Spleen (tissue), 7 donors: ENCODE data around the gene ETV3.

Experiments
- POLR2AphosphoS5 ChIP-seq, 3 donors: sonication (generic); formaldehyde crosslinking; IDR thresholded peaks; one replicate each; pipeline ENCODE4 v1.5.1; 2017; ENCODE audit warnings: antibody characterized with exemption in 3 of 3
- TF ChIP-seq, protein P1 (sequence below), 11 experiments: fragments of 200-600 bp in 7 of 11; fragments of 450-650 bp in 4 of 11; sonication (generic) in 4 of 11; IDR thresholded peaks in 8 of 11; conservative IDR thresholded peaks in 3 of 11; 1 replicate in 7 of 11; 2 replicates in 4 of 11; pipeline versions ENCODE4 v1.4.0 to v1.8.0; 2016 to 2021; ENCODE audit warnings: antibody characterized with exemption in 11 of 11, inconsistent platforms in 4 of 11, mild to moderate bottlenecking in 1 of 11
- donor health status: DM: no; HTN: no; CAD: no; lungs with moderate emphysema.
- donor health status: DM: no; HTN: no; CAD: no.
- donor health status: DM: no; HTN: no; CAD: no.

DNA sequence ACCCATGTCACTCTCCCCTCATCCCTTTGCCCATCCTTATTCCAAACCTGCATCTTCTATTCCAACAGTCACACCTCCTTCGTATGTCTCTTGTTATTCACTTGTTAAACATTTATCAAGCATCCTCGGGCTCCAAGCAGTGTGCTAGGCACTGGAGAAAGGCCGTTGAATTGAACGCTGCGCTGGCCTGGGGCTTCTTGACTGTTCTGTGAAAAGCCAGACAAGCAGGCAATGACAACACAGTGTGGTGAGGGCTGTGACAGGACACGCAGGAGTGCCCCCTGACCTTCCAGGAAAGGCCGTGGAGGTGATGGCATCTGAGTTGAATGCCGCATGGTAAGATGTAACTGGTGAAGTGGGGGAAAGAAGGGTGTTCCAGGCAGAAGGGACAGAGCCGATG lies 19.2 kb downstream of the ETV3 start:
- TF ChIP-seq POLR2AphosphoS5 (IDR thresholded peaks at IDR 0.05), result no peak
- TF ChIP-seq, protein P1, sequence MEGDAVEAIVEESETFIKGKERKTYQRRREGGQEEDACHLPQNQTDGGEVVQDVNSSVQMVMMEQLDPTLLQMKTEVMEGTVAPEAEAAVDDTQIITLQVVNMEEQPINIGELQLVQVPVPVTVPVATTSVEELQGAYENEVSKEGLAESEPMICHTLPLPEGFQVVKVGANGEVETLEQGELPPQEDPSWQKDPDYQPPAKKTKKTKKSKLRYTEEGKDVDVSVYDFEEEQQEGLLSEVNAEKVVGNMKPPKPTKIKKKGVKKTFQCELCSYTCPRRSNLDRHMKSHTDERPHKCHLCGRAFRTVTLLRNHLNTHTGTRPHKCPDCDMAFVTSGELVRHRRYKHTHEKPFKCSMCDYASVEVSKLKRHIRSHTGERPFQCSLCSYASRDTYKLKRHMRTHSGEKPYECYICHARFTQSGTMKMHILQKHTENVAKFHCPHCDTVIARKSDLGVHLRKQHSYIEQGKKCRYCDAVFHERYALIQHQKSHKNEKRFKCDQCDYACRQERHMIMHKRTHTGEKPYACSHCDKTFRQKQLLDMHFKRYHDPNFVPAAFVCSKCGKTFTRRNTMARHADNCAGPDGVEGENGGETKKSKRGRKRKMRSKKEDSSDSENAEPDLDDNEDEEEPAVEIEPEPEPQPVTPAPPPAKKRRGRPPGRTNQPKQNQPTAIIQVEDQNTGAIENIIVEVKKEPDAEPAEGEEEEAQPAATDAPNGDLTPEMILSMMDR (IDR thresholded peaks at IDR 0.05 in 8 of 11, conservative IDR thresholded peaks at IDR 0.05 in 3 of 11), result no peak
